ENCODE data around the gene TUBB1. TPM values are rescaled to one million over a fixed set of nuclear protein-coding genes. Genes with fewer than 3 reads are reported as not detected.

The TUBB1 gene
- total RNA-seq, 1 donor from 2014 or later, result not detected

- Histone ChIP-seq H3K4me3 (ENCODE audit: low read depth, low read length) (no peak overlapping the region), H3K27me3 (ENCODE audit: control insufficient read depth, insufficient read depth, low read length) (no peaks in the 10 kb centered on the region), H3K36me3 (ENCODE audit: control insufficient read depth, insufficient read depth, low read length) (no peaks in the 10 kb centered on the region)
- TF ChIP-seq, protein P1, sequence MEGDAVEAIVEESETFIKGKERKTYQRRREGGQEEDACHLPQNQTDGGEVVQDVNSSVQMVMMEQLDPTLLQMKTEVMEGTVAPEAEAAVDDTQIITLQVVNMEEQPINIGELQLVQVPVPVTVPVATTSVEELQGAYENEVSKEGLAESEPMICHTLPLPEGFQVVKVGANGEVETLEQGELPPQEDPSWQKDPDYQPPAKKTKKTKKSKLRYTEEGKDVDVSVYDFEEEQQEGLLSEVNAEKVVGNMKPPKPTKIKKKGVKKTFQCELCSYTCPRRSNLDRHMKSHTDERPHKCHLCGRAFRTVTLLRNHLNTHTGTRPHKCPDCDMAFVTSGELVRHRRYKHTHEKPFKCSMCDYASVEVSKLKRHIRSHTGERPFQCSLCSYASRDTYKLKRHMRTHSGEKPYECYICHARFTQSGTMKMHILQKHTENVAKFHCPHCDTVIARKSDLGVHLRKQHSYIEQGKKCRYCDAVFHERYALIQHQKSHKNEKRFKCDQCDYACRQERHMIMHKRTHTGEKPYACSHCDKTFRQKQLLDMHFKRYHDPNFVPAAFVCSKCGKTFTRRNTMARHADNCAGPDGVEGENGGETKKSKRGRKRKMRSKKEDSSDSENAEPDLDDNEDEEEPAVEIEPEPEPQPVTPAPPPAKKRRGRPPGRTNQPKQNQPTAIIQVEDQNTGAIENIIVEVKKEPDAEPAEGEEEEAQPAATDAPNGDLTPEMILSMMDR (IDR thresholded peaks at IDR 0.05; ENCODE audit: insufficient read depth, low read length, poor library complexity, severe bottlenecking), result no peak
- no peak for DNase-seq (ENCODE audit: low read depth)
Measured at GRCh38 chr20:59014680-59015389, 4.4 kb upstream of the TUBB1 start.

- Histone ChIP-seq H3K27me3 (ENCODE audit: control insufficient read depth, insufficient read depth, low read length) (no peaks in the 10 kb centered on the region), H3K4me3 (ENCODE audit: low read depth, low read length) (no peak overlapping the region), H3K36me3 (ENCODE audit: control insufficient read depth, insufficient read depth, low read length) (no peaks in the 10 kb centered on the region)
- TF ChIP-seq, protein P1 (IDR thresholded peaks at IDR 0.05; ENCODE audit: insufficient read depth, low read length, poor library complexity, severe bottlenecking), result no peak
- DNase-seq (ENCODE audit: low read depth), result no peak
Measured at GRCh38 chr20:59015411-59015810, 3.8 kb upstream of the TUBB1 start.

DNA sequence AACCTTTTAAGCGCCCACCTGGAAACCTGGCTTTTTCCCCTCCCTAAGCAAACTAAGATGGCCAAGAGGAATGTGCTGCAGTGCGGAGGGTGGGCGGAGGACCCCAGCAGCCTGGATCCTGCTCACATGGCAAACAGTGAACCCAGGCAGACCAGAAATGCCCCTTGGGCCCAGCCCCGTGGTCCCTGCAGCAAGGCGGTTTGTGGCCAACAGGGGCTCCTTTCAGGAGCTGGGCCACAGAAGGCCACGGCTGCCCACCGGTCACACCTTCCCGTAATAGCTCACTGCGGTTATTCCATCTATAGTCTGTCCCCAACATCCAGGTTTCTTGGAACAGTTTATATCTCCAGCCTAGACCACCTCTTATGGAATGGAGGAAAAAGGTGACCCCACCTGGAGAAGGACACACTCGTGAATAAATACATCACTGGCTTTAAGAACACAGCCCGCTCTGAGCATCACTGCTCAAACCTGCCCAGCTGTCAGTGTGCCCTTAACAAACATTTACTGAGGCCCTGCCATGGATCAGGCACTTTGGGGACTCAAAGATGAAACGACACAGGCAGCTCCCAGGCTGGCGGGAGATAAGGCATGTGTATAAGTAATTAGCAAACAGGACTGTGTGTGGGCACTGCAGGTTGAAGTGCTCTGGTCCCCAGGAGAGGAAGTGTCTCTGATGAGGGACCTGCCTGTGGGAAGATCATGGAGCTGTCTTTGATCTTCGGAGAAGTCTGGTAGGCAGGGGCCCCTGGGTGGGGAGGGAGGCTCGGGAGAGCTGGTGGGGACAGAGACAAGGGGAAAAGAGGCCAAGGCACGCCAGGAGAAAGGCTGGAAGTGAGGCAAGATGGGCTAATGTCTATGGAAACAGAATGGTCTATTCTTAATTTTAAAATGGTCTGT, 3.2 kb upstream of the TUBB1 start:
- Histone ChIP-seq H3K36me3 (ENCODE audit: control insufficient read depth, insufficient read depth, low read length) (no peaks in the 10 kb centered on the region), H3K4me3 (ENCODE audit: low read depth, low read length) (no peak overlapping the region), H3K27me3 (ENCODE audit: control insufficient read depth, insufficient read depth, low read length) (no peaks in the 10 kb centered on the region)
- TF ChIP-seq, protein P1 (IDR thresholded peaks at IDR 0.05; ENCODE audit: insufficient read depth, low read length, poor library complexity, severe bottlenecking), result no peak
- DNase-seq (ENCODE audit: low read depth), result no peak

- DNase-seq (ENCODE audit: low read depth), result no peak
- TF ChIP-seq, protein P1 (IDR thresholded peaks at IDR 0.05; ENCODE audit: insufficient read depth, low read length, poor library complexity, severe bottlenecking), result no peak
- H3K36me3 ChIP-seq (ENCODE audit: control insufficient read depth, insufficient read depth, low read length), result no peaks in the 10 kb centered on the region
- H3K27me3 ChIP-seq (ENCODE audit: control insufficient read depth, insufficient read depth, low read length), result no peaks in the 10 kb centered on the region
- H3K4me3 ChIP-seq (ENCODE audit: low read depth, low read length), result no peak overlapping the region
Measured at GRCh38 chr20:59016795-59017492, 2.3 kb upstream of the TUBB1 start.

- TF ChIP-seq, protein P1 (IDR thresholded peaks at IDR 0.05; ENCODE audit: insufficient read depth, low read length, poor library complexity, severe bottlenecking), result no peak
- Histone ChIP-seq H3K27me3 (ENCODE audit: control insufficient read depth, insufficient read depth, low read length) (no peaks in the 10 kb centered on the region), H3K4me3 (ENCODE audit: low read depth, low read length) (no peak overlapping the region), H3K36me3 (ENCODE audit: control insufficient read depth, insufficient read depth, low read length) (no peaks in the 10 kb centered on the region)
- no peak for DNase-seq (ENCODE audit: low read depth)
Measured at GRCh38 chr20:59017493-59018231, 1.6 kb upstream of the TUBB1 start.

Data from kidney epithelial cell (primary cell).